ENCODE results near the gene EPOP.

Gene EPOP

DNA sequence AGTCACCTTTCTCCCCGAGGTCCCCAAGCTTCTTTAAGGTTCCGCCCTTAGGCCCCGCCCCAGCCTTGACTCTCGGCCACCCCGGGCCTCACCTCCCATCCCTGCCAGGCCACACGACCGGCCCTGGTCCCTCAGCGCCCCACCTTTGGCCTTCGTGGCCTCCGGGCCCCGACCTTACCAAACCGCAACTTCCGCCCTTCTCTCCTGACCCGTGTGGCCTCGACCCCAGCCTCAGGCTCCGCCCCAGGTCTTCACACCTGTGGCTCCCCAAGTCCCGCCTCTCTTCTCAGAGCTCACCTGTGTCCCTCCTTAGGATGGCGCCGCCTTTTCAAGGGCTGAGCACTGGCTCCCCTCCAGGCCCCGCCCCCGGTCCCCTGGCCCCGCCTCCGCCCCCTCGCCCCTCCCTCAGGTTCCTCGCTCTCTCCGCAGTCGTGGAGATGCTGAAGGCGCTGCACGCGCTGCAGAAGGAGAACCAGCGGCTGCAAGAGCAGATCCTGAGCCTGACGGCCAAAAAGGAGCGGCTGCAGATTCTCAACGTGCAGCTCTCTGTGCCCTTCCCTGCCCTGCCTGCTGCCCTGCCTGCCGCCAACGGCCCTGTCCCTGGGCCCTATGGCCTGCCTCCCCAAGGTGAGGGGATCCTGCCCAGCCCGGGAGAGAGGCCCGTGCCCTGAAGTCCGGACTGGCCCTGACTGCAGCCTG, 45.3 kb upstream of the EPOP start:
- Histone ChIP-seq H3K79me2 (ENCODE audit: control insufficient read depth, low read length) (no peaks in the 10 kb centered on the region), H3K9me3 (ENCODE audit: control insufficient read depth, insufficient read depth, low read length) (no peaks in the 10 kb centered on the region), H3K4me3 (ENCODE audit: low read length) (no peak overlapping the region), H3K27ac (ENCODE audit: low read depth, low read length) (no peak overlapping the region), H3K36me3 (ENCODE audit: control insufficient read depth, low read length) (peaks cover 74% of the 10 kb centered on the region), H3K4me1 (ENCODE audit: control insufficient read depth, low read length) (peaks cover 11% of the 10 kb centered on the region), H3F3A (ENCODE audit: control insufficient read depth, insufficient read depth) (no peaks in the 10 kb centered on the region), H3K27me3 (ENCODE audit: control insufficient read depth, low read length) (no peaks in the 10 kb centered on the region), H4K20me1 (ENCODE audit: control insufficient read depth, insufficient read depth, low read depth, low read length) (no peaks in the 10 kb centered on the region), H3K4me2 (ENCODE audit: low read length) (no peak overlapping the region), H3K9me2 (replicated peaks; ENCODE audit: control insufficient read depth, low read length) (no peaks in the 10 kb centered on the region)
- TF ChIP-seq, protein P1, sequence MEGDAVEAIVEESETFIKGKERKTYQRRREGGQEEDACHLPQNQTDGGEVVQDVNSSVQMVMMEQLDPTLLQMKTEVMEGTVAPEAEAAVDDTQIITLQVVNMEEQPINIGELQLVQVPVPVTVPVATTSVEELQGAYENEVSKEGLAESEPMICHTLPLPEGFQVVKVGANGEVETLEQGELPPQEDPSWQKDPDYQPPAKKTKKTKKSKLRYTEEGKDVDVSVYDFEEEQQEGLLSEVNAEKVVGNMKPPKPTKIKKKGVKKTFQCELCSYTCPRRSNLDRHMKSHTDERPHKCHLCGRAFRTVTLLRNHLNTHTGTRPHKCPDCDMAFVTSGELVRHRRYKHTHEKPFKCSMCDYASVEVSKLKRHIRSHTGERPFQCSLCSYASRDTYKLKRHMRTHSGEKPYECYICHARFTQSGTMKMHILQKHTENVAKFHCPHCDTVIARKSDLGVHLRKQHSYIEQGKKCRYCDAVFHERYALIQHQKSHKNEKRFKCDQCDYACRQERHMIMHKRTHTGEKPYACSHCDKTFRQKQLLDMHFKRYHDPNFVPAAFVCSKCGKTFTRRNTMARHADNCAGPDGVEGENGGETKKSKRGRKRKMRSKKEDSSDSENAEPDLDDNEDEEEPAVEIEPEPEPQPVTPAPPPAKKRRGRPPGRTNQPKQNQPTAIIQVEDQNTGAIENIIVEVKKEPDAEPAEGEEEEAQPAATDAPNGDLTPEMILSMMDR (IDR thresholded peaks at IDR 0.05; ENCODE audit: low read depth, low read length, poor library complexity, severe bottlenecking): no peak
- no peak for TF ChIP-seq EZH2phosphoT487 (IDR thresholded peaks at IDR 0.05; ENCODE audit: borderline replicate concordance, low read length)

DNA sequence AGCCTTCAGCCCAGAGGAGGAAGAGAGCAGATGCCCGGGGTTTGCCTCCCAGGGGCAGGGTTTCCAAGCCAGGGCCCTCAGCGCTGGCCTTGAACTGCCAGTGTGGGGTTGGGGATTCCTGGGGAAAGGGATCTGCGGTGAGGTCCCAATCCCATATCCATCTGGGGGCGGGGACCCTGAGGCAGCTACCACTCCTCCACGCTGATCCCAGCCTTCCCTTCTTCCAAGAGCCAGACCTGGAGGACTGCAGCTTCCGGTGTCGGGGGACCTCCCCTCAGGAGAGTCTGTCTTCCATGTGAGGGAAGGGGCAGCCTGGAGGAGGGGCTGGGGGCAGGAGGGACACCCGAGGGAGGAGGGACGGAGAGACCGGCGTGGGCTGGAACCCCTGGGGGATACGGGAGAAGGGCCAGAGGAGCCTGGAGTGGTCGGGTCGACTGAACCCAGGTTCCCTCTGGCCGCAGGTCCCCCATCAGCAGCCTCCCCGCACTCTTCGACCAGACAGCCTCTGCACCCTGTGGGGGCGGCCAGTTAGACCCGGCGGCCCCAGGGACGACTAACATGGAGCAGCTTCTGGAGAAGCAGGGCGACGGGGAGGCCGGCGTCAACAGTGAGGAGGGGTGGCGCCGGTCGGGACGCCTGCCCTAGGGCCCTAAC, 44.7 kb upstream of the EPOP start:
- no peak overlapping the region for H3K4me2 ChIP-seq (ENCODE audit: low read length)
- no peaks in the 10 kb centered on the region for H3K9me3 ChIP-seq (ENCODE audit: control insufficient read depth, insufficient read depth, low read length)
- no peak overlapping the region for H3K4me3 ChIP-seq (ENCODE audit: low read length)
- no peaks in the 10 kb centered on the region for H3K79me2 ChIP-seq (ENCODE audit: control insufficient read depth, low read length)
- H3F3A ChIP-seq (ENCODE audit: control insufficient read depth, insufficient read depth): no peaks in the 10 kb centered on the region
- H3K27ac ChIP-seq (ENCODE audit: low read depth, low read length): no peak overlapping the region
- TF ChIP-seq, protein P1 (IDR thresholded peaks at IDR 0.05; ENCODE audit: low read depth, low read length, poor library complexity, severe bottlenecking): no peak
- no peak for TF ChIP-seq EZH2phosphoT487 (IDR thresholded peaks at IDR 0.05; ENCODE audit: borderline replicate concordance, low read length)
- H3K4me1 ChIP-seq (ENCODE audit: control insufficient read depth, low read length): peaks cover 11% of the 10 kb centered on the region
- H4K20me1 ChIP-seq (ENCODE audit: control insufficient read depth, insufficient read depth, low read depth, low read length): no peaks in the 10 kb centered on the region
- no peaks in the 10 kb centered on the region for H3K9me2 ChIP-seq (replicated peaks; ENCODE audit: control insufficient read depth, low read length)
- H3K36me3 ChIP-seq (ENCODE audit: control insufficient read depth, low read length): peaks cover 75% of the 10 kb centered on the region
- no peaks in the 10 kb centered on the region for H3K27me3 ChIP-seq (ENCODE audit: control insufficient read depth, low read length)

DNA sequence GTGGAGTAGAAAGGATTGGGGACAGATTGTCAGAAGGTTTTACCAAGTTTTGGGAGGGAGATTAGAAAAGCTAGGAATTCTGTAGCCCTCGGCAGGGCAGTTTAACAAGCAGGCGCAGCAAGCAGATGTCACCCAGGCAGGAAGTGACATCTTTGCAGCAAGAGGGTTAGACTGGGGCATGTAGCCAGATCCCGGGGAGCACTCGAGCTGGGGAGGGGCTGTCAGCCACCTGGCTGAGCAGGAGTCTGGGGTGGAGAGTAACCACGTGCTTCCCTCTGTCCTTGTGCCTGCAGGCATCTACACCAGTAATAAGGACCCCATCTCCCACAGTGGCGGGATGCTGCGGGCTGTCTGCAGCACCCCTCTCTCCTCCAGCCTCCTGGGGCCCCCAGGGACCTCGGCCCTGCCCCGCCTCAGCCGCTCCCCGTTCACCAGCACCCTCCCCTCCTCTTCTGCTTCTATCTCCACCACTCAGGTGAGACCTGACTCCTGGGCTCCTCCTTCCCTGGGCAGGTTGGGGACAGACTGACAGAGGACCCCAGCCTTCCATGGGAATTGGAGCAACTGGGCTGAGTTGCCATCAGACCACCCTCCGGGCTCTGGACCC, 42.5 kb upstream of the EPOP start:
- Histone ChIP-seq H3K36me3 (ENCODE audit: control insufficient read depth, low read length) (peaks cover 88% of the 10 kb centered on the region), H3K27me3 (ENCODE audit: control insufficient read depth, low read length) (no peaks in the 10 kb centered on the region), H3K9me3 (ENCODE audit: control insufficient read depth, insufficient read depth, low read length) (no peaks in the 10 kb centered on the region), H3F3A (ENCODE audit: control insufficient read depth, insufficient read depth) (no peaks in the 10 kb centered on the region), H3K27ac (ENCODE audit: low read depth, low read length) (no peak overlapping the region), H3K79me2 (ENCODE audit: control insufficient read depth, low read length) (no peaks in the 10 kb centered on the region), H3K4me1 (ENCODE audit: control insufficient read depth, low read length) (peaks cover 11% of the 10 kb centered on the region), H3K4me3 (ENCODE audit: low read length) (no peak overlapping the region), H3K9me2 (replicated peaks; ENCODE audit: control insufficient read depth, low read length) (no peaks in the 10 kb centered on the region), H4K20me1 (ENCODE audit: control insufficient read depth, insufficient read depth, low read depth, low read length) (no peaks in the 10 kb centered on the region), H3K4me2 (ENCODE audit: low read length) (no peak overlapping the region)
- TF ChIP-seq EZH2phosphoT487 (IDR thresholded peaks at IDR 0.05; ENCODE audit: borderline replicate concordance, low read length): no peak
- TF ChIP-seq, protein P1 (IDR thresholded peaks at IDR 0.05; ENCODE audit: low read depth, low read length, poor library complexity, severe bottlenecking): no peak
